Urothelium cell line (cell line): ENCODE measurements around the gene GMCL1.
A peak's percentile ranks its signal among the peaks of the same experiment; 100 is the strongest.
"Not testable (repeated sequence)": the region's sequence is repeated elsewhere in the genome, so short reads cannot be mapped to it uniquely, and the experiment has no call there.

Experiments
- DNase-seq: peaks from one replicate; pipeline ENCODE4 v3.0.0; 2011; ENCODE audit warnings: low spot score, mixed read lengths
- FAIRE-seq: peaks from 2 replicates; lab custom pipeline; 2011; peaks lifted over from hg19 to GRCh38; lab: Jason Lieb, UNC

Gene GMCL1, protein sequence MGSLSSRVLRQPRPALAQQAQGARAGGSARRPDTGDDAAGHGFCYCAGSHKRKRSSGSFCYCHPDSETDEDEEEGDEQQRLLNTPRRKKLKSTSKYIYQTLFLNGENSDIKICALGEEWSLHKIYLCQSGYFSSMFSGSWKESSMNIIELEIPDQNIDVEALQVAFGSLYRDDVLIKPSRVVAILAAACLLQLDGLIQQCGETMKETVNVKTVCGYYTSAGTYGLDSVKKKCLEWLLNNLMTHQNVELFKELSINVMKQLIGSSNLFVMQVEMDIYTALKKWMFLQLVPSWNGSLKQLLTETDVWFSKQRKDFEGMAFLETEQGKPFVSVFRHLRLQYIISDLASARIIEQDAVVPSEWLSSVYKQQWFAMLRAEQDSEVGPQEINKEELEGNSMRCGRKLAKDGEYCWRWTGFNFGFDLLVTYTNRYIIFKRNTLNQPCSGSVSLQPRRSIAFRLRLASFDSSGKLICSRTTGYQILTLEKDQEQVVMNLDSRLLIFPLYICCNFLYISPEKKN

DNA sequence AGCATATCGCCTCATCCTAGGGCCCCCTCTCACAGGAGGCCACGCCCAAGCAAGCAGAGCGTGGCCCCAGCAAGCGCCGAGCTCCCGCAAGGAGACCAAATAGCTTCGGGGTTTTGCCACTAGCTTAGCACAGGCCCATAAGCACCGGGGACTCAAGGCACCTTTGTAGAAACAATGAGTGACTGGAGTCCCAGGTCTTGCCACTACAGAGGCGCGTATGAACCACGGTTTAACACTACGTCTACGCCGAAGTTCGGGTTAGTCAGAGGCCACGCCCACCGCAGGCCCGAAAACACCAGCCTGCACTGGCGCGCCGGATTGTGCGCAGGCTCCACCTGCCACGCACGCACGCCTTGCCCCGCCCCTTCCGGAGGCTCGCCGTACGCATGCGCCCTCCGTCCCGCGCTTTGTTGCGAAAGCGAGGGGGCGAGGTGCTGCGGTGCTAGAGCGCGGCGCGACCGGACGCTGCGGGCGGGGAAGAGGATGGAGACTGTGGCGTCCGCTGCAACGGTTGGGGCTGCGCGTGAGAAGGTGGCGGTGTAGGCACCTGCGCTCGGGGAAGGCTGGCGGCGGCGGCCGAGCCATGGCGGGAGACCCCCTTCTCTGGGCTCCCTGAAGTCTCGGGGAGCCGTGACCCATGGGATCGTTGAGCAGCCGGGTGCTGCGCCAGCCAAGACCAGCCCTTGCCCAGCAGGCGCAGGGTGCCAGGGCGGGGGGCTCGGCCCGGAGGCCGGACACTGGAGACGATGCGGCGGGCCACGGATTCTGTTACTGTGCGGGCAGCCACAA, at the start of gene GMCL1:
GMCL1 (plus strand) TSS at position 405 of the 789 bp plus-strand sequence; CDS start at position 638, 233 bp downstream.
- peak; percentile 99 for FAIRE-seq
- DNase-seq = peak; percentile 99

DNA sequence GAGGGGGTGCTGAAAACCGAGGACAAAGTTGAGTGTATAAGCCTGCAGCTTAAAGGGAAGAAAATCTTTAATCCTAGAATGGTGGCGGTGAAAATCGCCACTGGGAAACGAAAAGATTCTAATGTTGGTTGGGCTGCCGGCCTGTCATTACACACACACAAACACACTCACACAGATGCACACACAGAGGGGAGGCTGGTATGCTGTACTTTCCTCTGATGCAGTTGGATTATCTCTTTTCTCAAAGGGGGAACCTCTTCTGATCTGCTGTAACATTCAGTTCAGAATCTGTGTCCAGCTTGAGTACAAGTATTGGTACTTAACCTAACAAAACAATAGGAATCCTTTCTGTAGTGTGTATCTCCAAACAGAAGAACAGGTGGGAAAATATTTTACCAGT, 48.5 kb upstream of the GMCL1 start:
- no peak for DNase-seq

GRCh38 chr2:69781321-69782248, 47.9 kb upstream of the GMCL1 start:
- no peak for FAIRE-seq
- no peak for DNase-seq

More for the DNA sequence above, 48.5 kb upstream of the GMCL1 start:
- FAIRE-seq = no peak

DNA sequence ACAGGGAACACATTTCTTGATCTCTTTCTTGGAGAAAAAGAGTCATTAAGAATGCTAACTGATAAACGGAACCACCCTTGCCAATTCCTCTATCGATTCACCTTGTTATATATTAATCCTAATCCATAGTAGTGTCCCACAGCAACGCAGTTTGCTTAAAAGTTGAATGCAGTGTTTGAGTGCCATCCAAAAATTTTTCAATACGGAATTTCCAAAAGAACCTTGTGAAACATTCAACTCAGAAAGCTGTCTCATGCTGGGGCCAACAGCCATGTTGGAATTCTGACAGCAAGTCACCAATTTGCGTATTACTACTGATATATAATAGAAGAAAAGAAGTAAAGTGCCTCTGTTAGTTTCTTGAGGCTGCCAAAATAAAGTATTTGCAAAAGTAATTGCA, 45.2 kb upstream of the GMCL1 start:
- FAIRE-seq (no peak), DNase-seq (no peak)

DNA sequence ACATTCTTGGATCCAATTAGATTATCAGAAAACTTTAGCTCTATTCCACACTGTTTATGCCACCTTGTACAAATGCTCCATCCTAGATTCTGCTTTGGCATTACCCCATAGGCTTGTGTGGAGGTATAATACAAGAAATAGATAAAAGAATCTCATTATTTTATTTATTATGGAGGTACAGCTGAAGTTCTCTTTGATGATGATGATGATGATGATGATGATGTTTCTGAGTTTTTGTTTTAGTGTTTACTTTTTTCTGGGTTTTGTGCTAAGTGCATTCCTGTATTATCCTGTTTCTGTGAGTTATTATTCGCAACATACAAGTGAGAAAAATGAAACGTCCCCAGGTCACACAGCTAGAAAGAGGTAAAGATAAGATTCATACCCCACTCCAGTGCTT, 44.1 kb upstream of the GMCL1 start:
- no peak for FAIRE-seq
- DNase-seq = no peak

- no peak for DNase-seq
- FAIRE-seq = no peak
These were observed 43.4 kb upstream of the GMCL1 start for GRCh38 chr2:69786052-69786560.

GRCh38 chr2:69789175-69789721, 40.2 kb upstream of the GMCL1 start:
- DNase-seq (peak; percentile 69), FAIRE-seq (no peak)

DNA sequence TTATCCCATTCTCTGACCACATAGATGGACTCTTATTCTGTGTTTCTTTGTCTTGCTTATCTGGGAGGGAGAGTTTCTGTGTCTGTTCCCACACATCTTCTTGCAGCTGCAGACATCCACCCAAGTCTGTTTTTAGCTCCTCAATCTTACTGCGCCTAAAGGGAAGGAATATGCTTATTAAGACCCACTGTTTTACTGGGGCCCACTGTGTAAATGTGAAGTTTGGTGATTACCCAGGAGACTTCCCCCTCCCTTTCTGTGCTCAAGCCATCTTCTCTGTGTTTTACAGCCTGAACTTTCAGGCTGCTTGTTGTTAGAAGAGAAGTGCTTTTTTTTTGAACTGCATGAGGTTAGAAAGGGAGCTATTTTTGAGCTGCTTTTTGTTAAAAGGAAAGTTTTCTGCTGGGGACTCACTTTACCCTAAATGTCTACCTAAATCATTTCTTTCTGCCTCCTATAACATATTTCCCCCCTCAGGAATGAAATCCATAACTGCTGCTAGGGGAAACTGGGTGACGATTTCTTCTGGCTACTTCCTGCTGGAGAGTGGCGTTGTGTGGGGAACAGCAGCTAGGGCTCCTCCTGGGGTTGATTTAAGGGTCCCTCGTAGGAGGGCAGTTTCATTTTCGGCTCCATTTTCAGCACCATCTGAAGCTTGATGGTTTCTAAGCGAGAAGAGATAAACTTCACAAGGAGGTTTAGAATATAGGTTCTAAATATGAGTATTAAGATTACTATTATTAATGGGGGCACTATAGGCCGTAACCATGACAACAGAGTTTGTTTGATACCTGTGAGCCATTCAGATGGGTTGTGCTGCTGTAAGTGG, 39.5 kb upstream of the GMCL1 start:
- FAIRE-seq (no peak), DNase-seq (no peak)

DNA sequence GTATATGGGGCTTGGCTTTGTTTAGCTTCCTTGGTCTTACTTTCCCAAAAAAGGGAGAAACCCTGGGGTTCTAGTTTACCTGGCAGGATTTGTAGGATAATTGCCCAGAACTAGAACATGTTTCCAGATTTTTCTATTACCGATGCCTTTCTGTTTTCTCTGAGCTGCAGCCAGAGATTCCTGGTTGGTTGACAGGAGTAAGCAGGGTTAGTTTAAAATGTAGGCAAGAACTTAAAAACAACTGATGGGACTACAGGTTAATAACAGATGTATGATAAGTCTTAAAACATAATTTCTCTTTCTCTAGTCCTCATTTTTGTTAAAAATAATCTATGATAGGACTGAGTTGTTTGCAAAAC, 38.9 kb upstream of the GMCL1 start:
- FAIRE-seq (no peak), DNase-seq (no peak)

- FAIRE-seq = no peak
- no peak for DNase-seq
These were observed 38.4 kb upstream of the GMCL1 start for GRCh38 chr2:69791045-69791444.

DNA sequence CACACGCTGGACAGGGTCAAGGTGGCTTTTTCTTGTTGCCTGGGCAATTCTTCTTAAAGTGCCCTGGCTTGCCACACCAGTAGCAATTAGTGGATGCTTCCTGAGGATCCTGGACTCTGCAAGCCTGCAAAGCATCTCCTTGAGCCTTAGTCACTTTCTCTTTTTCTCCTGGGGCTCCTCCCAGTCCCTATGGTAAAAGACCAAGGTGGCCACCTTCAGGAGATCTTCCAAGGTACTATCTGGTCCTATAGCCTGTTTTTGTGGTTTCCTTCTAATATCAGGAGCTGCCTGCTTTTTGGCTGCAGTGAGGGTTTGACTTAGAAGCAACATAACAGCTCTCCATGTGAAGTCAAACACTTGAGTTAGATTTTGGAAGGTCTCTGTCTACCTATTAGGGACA, 33.3 kb upstream of the GMCL1 start:
- DNase-seq (no peak), FAIRE-seq (no peak)

GRCh38 chr2:69797235-69797634, 32.2 kb upstream of the GMCL1 start:
- DNase-seq (no peak), FAIRE-seq (no peak)

GRCh38 chr2:69797836-69798289, 31.6 kb upstream of the GMCL1 start:
- no peak for FAIRE-seq
- no peak for DNase-seq

- FAIRE-seq = no peak
- DNase-seq = peak; percentile 28
These were observed 31.1 kb upstream of the GMCL1 start for GRCh38 chr2:69798290-69798908.

- FAIRE-seq (no peak), DNase-seq (no peak)
These were observed 30.4 kb upstream of the GMCL1 start for GRCh38 chr2:69798909-69799526.

DNA sequence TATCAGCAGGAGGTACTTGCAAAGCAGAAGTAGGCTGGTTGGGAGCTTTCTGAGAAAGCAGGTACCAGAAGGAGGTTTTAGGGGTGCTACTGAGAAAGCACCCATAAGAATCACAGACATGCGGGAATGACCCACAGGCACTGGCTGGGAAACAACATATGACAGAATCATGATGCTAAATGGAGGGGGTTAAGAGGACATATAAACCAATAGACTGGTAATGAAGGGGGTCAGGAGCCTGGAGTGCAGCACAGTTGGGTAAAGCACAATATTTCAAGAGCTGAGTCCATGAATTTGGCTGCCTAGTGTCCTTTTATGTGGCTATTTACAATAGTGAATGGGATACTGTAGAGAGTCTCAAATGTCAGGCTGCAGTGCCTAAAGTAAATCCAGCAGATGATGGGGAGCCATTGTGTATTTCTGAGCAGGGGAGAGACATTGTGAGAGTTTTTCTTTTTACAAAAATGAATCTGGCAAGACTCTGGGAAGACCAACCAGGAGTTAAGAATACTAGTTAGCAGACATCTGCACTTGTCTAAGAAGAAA, 27.6 kb upstream of the GMCL1 start:
- FAIRE-seq = no peak

DNA sequence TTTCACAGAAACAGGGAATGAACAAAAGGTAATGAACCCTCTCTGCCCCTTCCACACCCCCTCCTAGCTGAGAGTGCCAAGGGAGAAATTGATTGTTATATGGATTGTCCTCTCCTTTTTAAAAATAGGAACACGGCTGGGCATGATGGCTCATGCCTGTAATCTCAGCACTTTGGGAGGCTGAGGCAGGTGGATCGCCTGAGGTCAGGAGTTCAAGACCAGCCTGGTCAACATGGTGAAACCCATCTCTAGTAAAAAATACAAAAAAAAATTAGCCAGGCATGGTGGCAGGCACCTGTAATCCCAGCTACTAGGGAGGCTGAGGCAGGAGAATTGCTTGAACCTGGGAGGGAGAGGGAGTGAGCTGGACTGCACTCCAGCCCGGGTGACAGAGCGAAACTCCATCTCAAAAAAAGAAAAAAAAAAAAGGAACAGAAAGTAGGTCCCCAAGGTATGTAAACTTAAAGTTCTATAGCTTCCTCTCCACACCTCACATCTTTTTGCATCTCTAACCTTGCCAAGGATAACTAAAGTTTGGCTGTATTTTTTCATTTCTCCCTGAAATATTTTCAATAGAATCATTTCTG, 26.6 kb upstream of the GMCL1 start:
- FAIRE-seq, DNase-seq: not testable (repeated sequence)

More for the DNA sequence above, 27.6 kb upstream of the GMCL1 start:
- DNase-seq = no peak

- DNase-seq = no peak
- FAIRE-seq = no peak
These were observed 25.0 kb upstream of the GMCL1 start for GRCh38 chr2:69804416-69804815.
